SK-N-SH (cell line): ENCODE results near the gene CXCL16. TPM values are rescaled to one million over a fixed set of nuclear protein-coding genes. Genes with fewer than 3 reads are reported as not detected.

Experiments
- CTCF ChIA-PET: fragments of 300-600, 350-600 bp; formaldehyde crosslinking; extraction: SDS; loops from one replicate; lab custom pipeline; 2021; lab: Yijun Ruan, JAX
- POLR2A ChIA-PET: fragments of 350-600 bp; sonication (Branson Sonifier 250); formaldehyde crosslinking; extraction: SDS; loops from one replicate; lab custom pipeline; 2020; ENCODE audit warnings: antibody characterized with exemption, inconsistent platforms; lab: Yijun Ruan, JAX
- DNase-seq: peaks from one replicate; pipeline ENCODE4 v3.0.0; 2012
- H2AFZ ChIP-seq: fragments of 200-600 bp; sonication (generic); 2 replicates; pipeline ENCODE4 v1.8.1; 2016; ENCODE audit warnings: antibody characterized with exemption, mild to moderate bottlenecking, low read depth
- H3F3A ChIP-seq: fragments of 200-600 bp; sonication (generic); replicated peaks from 2 replicates; pipeline ENCODE3; 2016; ENCODE audit warnings: antibody characterized with exemption, mild to moderate bottlenecking; ENCODE audit not compliant: insufficient read depth
- H3K27ac ChIP-seq, 2 experiments: fragments of 200-500 bp in 1 of 2; fragments of 200-600 bp in 1 of 2; sonication (Bioruptor generic) in 1 of 2; sonication (generic), shearing (Covaris generic) in 1 of 2; 2 replicates each; pipeline versions ENCODE4 v1.5.1 to v1.6.1; 2014 to 2016; ENCODE audit warnings: low read depth in 2 of 2, inconsistent platforms in 1 of 2, low read length in 1 of 2, mild to moderate bottlenecking in 1 of 2, mixed read lengths in 1 of 2
- H3K27me3 ChIP-seq: fragments of 200-600 bp; sonication (generic), shearing (Covaris generic); 2 replicates; pipeline ENCODE4 v1.6.1; 2016; ENCODE audit warnings: mixed run types; ENCODE audit not compliant: insufficient read depth
- H3K36me3 ChIP-seq, 2 experiments: fragments of 200-500 bp in 1 of 2; fragments of 200-600 bp in 1 of 2; sonication (Bioruptor generic) in 1 of 2; sonication (generic) in 1 of 2; replicated peaks in 1 of 2; 2 replicates each; pipeline versions ENCODE3 to v1.5.1; 2014 to 2016; ENCODE audit warnings: low read length in 1 of 2, mild to moderate bottlenecking in 1 of 2; ENCODE audit not compliant: insufficient read depth in 2 of 2, control insufficient read depth in 1 of 2
- H3K4me1 ChIP-seq, 2 experiments: fragments of 200-500 bp in 1 of 2; fragments of 200-600 bp in 1 of 2; sonication (Bioruptor generic) in 1 of 2; sonication (generic), shearing (Covaris generic) in 1 of 2; 2 replicates each; pipeline versions ENCODE4 v1.5.1 to v1.6.1; 2014 to 2016; ENCODE audit warnings: low read depth in 1 of 2, low read length in 1 of 2, mixed run types in 1 of 2; ENCODE audit not compliant: insufficient read depth in 2 of 2, control insufficient read depth in 1 of 2
- H3K4me2 ChIP-seq: fragments of 200-600 bp; sonication (generic), shearing (Covaris generic); 2 replicates; pipeline ENCODE4 v1.6.1; 2017; ENCODE audit warnings: mixed run types
- H3K4me3 ChIP-seq, 2 experiments: fragments of 200-500 bp in 1 of 2; fragments of 200-600 bp in 1 of 2; sonication (Bioruptor generic) in 1 of 2; sonication (generic), shearing (Covaris generic) in 1 of 2; 2 replicates each; pipeline versions ENCODE4 v1.5.1 to v1.8.1; 2014 to 2016; ENCODE audit warnings: low read depth in 2 of 2, inconsistent platforms in 1 of 2, low read length in 1 of 2, mild to moderate bottlenecking in 1 of 2, mixed read lengths in 1 of 2, moderate library complexity in 1 of 2
- H3K79me2 ChIP-seq: fragments of 200-600 bp; sonication (generic); 2 replicates; pipeline ENCODE4 v1.8.1; 2017; ENCODE audit warnings: mild to moderate bottlenecking; ENCODE audit not compliant: insufficient read depth
- H3K9ac ChIP-seq: fragments of 200-600 bp; sonication (generic); 2 replicates; pipeline ENCODE4 v1.6.1; 2017; ENCODE audit warnings: mixed run types
- H3K9me2 ChIP-seq: fragments of 200-600 bp; sonication (generic); 2 replicates; pipeline ENCODE4 v1.6.1; 2017; ENCODE audit warnings: mixed run types
- H3K9me3 ChIP-seq: fragments of 200-600 bp; sonication (generic); 2 replicates; pipeline ENCODE4 v1.6.1; 2017; ENCODE audit warnings: mixed run types, mild to moderate bottlenecking, moderate library complexity
- H4K20me1 ChIP-seq: fragments of 200-600 bp; sonication (generic); 2 replicates; pipeline ENCODE4 v1.6.1; 2017; ENCODE audit warnings: mild to moderate bottlenecking, mixed run types; ENCODE audit not compliant: insufficient read depth
- ELF1 ChIP-seq: IDR thresholded peaks from 2 replicates; pipeline ENCODE4 v1.4.0; 2012
- EP300 ChIP-seq, 2 experiments: IDR thresholded peaks; 2 replicates each; pipeline versions ENCODE4 v1.4.0 to v1.6.1; 2012; ENCODE audit warnings: borderline replicate concordance in 1 of 2, low read depth in 1 of 2, low read length in 1 of 2
- EZH2phosphoT487 ChIP-seq: fragments of 200-600 bp; sonication (generic); IDR thresholded peaks from 2 replicates; pipeline ENCODE4 v1.6.1; 2017; ENCODE audit warnings: low read depth, mixed run types, mild to moderate bottlenecking, antibody characterized with exemption, moderate library complexity, borderline replicate concordance
- FOSL2 ChIP-seq: IDR thresholded peaks from 2 replicates; pipeline ENCODE4 v1.4.0; 2012; ENCODE audit warnings: low read depth, mild to moderate bottlenecking, moderate library complexity, borderline replicate concordance
- FOXM1 ChIP-seq: IDR thresholded peaks from 2 replicates; pipeline ENCODE4 v1.4.0; 2012; ENCODE audit warnings: low read depth, mild to moderate bottlenecking
- GATA2 ChIP-seq: sonication (generic); formaldehyde crosslinking; IDR thresholded peaks from 2 replicates; pipeline ENCODE4 v1.5.0; 2020; ENCODE audit warnings: mild to moderate bottlenecking, missing genetic modification reagents
- MEF2A ChIP-seq: IDR thresholded peaks from 2 replicates; pipeline ENCODE4 v1.4.0; 2012; ENCODE audit warnings: low read depth, borderline replicate concordance
- MXI1 ChIP-seq: IDR thresholded peaks from 2 replicates; pipeline ENCODE4 v1.6.1; 2012; ENCODE audit warnings: mild to moderate bottlenecking, low read depth, low read length, improper control_type of control experiment
- NFIC ChIP-seq: IDR thresholded peaks from 2 replicates; pipeline ENCODE4 v1.4.0; 2012; ENCODE audit warnings: borderline replicate concordance
- RAD21 ChIP-seq: IDR thresholded peaks from 2 replicates; pipeline ENCODE4 v1.6.1; 2012; ENCODE audit warnings: mild to moderate bottlenecking, low read length
- RCOR1 ChIP-seq: fragments of 150-350 bp; IDR thresholded peaks from 2 replicates; pipeline ENCODE4 v1.6.1; 2017; ENCODE audit warnings: antibody characterized with exemption, low read length
- REST ChIP-seq: IDR thresholded peaks from 2 replicates; pipeline ENCODE4 v1.6.1; 2012; ENCODE audit warnings: mild to moderate bottlenecking, low read depth, low read length, moderate library complexity
- SIN3A ChIP-seq: IDR thresholded peaks from 2 replicates; pipeline ENCODE4 v1.6.1; 2012; ENCODE audit warnings: low read depth, mild to moderate bottlenecking, low read length, moderate library complexity, borderline replicate concordance
- SMC3 ChIP-seq: IDR thresholded peaks from 2 replicates; pipeline ENCODE4 v1.6.1; 2012; ENCODE audit warnings: low read depth, low read length, improper control_type of control experiment
- TAF1 ChIP-seq: IDR thresholded peaks from 2 replicates; pipeline ENCODE4 v1.6.1; 2012; ENCODE audit warnings: low read depth, mild to moderate bottlenecking, low read length, moderate library complexity, borderline replicate concordance
- TCF12 ChIP-seq: IDR thresholded peaks from 2 replicates; pipeline ENCODE4 v1.4.0; 2012
- YY1 ChIP-seq: IDR thresholded peaks from 2 replicates; pipeline ENCODE4 v1.4.0; 2012; ENCODE audit warnings: low read depth, mild to moderate bottlenecking
- ZBTB33 ChIP-seq: IDR thresholded peaks from 2 replicates; pipeline ENCODE4 v1.4.0; 2012; ENCODE audit warnings: low read depth, borderline replicate concordance
- WGBS: methylation state at CpG from one replicate; pipeline ENCODE4 v1.1.6; 2017; ENCODE audit warnings: low lambda C conversion rate; 5-methylcytosine and 5-hydroxymethylcytosine counted together
- polyA plus RNA-seq, 3 experiments: library from polyadenylated mRNA; depleted of rRNA; stranded (reverse); fragments of >200 nt; gene quantifications; 2 replicates each; pipeline ENCODE4 v1.2.3, GENCODE V29; 2012
- TF ChIP-seq, protein P1 (sequence below): fragments of 150-350 bp; IDR thresholded peaks from 2 replicates; pipeline ENCODE4 v1.6.1; 2016; ENCODE audit warnings: mild to moderate bottlenecking, low read depth, low read length
- TF ChIP-seq, protein P2 (sequence below): fragments of 150-350 bp; IDR thresholded peaks from 2 replicates; pipeline ENCODE4 v1.6.1; 2017; ENCODE audit warnings: antibody characterized with exemption, low read length, low read depth, borderline replicate concordance

The CXCL16 gene
- polyA plus RNA-seq, 1 of the 3 experiments (the other 2 are of a cell fraction) = 4.3 TPM

GRCh38 chr17:4720787-4721186 lies 18.9 kb downstream of the CXCL16 start (continued):
- TF ChIP-seq REST (no peak), GATA2 (CRISPR knock-in tag) (no peak), MXI1 (no peak), EP300 (IDR thresholded peaks at IDR 0.05; ENCODE audit: borderline replicate concordance in 1 of 2, low read depth in 1 of 2, low read length in 1 of 2) (no peak), ZBTB33 (no peak), SIN3A (no peak), NFIC (no peak), FOXM1 (no peak), FOSL2 (no peak), TCF12 (no peak)
- TF ChIP-seq, all 33 proteins: peak for 0

DNA sequence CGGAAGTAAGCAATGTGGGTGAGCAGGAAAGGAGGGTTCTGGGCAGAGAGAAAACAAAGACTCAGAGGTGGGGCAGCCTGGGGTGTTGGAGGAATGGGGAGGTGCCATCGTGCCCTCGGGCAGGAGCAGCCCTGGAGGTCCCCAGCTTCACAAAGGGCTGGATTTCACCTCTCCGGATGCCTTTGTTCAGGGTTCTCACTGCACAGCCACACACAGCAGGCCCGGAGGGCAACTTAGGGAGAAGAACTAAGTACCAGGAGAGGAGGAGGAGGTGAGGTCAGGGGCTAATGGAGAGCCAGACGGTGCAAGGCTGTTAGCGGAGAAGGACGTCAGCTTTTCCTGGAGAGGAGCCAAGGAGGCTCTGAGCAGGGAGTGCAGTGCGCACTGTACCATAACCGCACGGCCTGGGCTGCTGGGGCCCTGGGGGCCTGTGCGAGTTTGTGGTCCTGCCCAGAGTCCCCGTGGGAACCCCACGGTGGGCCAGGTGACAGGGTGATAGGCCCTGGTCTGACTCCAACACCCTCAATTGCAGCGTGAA lies 20.0 kb downstream of the CXCL16 start:
- H3K27me3 ChIP-seq = no peaks in the 10 kb centered on the region
- H3K4me2 ChIP-seq = no peak overlapping the region
- DNase-seq = no peak
- H3K79me2 ChIP-seq = no peaks in the 10 kb centered on the region
- no peak overlapping the region for H3K9ac ChIP-seq
- CTCF ChIA-PET = no interaction called here
- H3K27ac ChIP-seq = no peak overlapping the region
- TF ChIP-seq RCOR1 (no peak), YY1 (no peak), NFIC (no peak), MEF2A (no peak), RAD21 (no peak), SMC3 (no peak), EZH2phosphoT487 (no peak), ELF1 (no peak), TAF1 (no peak)
- TF ChIP-seq, protein P1, sequence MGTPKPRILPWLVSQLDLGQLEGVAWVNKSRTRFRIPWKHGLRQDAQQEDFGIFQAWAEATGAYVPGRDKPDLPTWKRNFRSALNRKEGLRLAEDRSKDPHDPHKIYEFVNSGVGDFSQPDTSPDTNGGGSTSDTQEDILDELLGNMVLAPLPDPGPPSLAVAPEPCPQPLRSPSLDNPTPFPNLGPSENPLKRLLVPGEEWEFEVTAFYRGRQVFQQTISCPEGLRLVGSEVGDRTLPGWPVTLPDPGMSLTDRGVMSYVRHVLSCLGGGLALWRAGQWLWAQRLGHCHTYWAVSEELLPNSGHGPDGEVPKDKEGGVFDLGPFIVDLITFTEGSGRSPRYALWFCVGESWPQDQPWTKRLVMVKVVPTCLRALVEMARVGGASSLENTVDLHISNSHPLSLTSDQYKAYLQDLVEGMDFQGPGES = no peak
- TF ChIP-seq, protein P2, sequence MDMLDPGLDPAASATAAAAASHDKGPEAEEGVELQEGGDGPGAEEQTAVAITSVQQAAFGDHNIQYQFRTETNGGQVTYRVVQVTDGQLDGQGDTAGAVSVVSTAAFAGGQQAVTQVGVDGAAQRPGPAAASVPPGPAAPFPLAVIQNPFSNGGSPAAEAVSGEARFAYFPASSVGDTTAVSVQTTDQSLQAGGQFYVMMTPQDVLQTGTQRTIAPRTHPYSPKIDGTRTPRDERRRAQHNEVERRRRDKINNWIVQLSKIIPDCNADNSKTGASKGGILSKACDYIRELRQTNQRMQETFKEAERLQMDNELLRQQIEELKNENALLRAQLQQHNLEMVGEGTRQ = no peak
- H3K36me3 ChIP-seq = peaks cover 0 to 4% of the 10 kb centered on the region in 2 experiments
- H3K9me3 ChIP-seq = no peaks in the 10 kb centered on the region
- no peak overlapping the region for H2AFZ ChIP-seq
- 71% methylated on average over 13 of the region's 15 CpGs for WGBS
- peaks cover 5% of the 10 kb centered on the region for H3F3A ChIP-seq
- H3K4me3 ChIP-seq = no peak overlapping the region
- no peaks in the 10 kb centered on the region for H4K20me1 ChIP-seq
- no peaks in the 10 kb centered on the region for H3K9me2 ChIP-seq
- H3K4me1 ChIP-seq = no peaks in the 10 kb centered on the region
- POLR2A ChIA-PET = interaction anchor here (1.0 to 1.1 kb wide), 2 partner anchors 10 to 11 kb away, joined by 3 read pairs; partner anchors contain the start of genes ARRB2 and MED11
